GM12878 (cell line): Measurements from ENCODE around the gene PRG3. TPM values are rescaled to one million over a fixed set of nuclear protein-coding genes. Genes with fewer than 3 reads are reported as not detected.

Source experiments
- ATAC-seq: fragments of 200-7000 bp; cut with Tn5 transposase; 3 replicates; pipeline ENCODE4 v1.9.1; 2020; ENCODE audit warnings: mild to moderate bottlenecking, moderate library complexity
- BruUV-seq: library from RNA; stranded (reverse); fragments of 400-500 nt; replicated peaks from 2 replicates; lab custom pipeline; 2021; lab: Mats Ljungman, UMichigan
- CTCF ChIA-PET: fragments of 300-600 bp; sonication (Branson Sonifier 250); formaldehyde crosslinking; extraction: SDS; loops from one replicate; lab custom pipeline; 2021; ENCODE audit warnings: inconsistent platforms; lab: Yijun Ruan, JAX
- POLR2A ChIA-PET: fragments of 350-600 bp; formaldehyde crosslinking; extraction: SDS; loops from one replicate; lab custom pipeline; 2021; ENCODE audit warnings: inconsistent platforms; lab: Charles Lee
- RAD21 ChIA-PET: fragments of 300-600 bp; sonication (Branson Sonifier 250); formaldehyde crosslinking; loops from one replicate; lab custom pipeline; 2023; ENCODE audit warnings: antibody characterized with exemption; ENCODE audit not compliant: unreplicated experiment; lab: Charles Lee
- SMC1A ChIA-PET: fragments of 300-600 bp; sonication (Branson Sonifier 250); formaldehyde crosslinking; loops from one replicate; lab custom pipeline; 2023; ENCODE audit not compliant: unreplicated experiment, uncharacterized antibody; lab: Charles Lee
- DNase-seq: peaks from one replicate; pipeline ENCODE4 v3.0.0-alpha.2; 2011; ENCODE audit warnings: low read depth, low spot score
- FAIRE-seq: peaks from 3 replicates; lab custom pipeline; 2011; peaks lifted over from hg19 to GRCh38; lab: Jason Lieb, UNC
- H2AFZ ChIP-seq: 2 replicates; pipeline ENCODE4 v1.6.0; 2011; ENCODE audit warnings: low read depth, low read length, control low read depth; ENCODE audit not compliant: control insufficient read depth
- H3K27ac ChIP-seq: 2 replicates; pipeline ENCODE4 v1.5.1; 2011; ENCODE audit warnings: control low read depth; ENCODE audit not compliant: control insufficient read depth, insufficient read depth
- H3K27me3 ChIP-seq, 2 experiments: replicated peaks in 1 of 2; 2 replicates each; pipeline versions ENCODE4 v1.6.0 to v1.6.1; 2011; ENCODE audit warnings: low read length in 1 of 2; ENCODE audit not compliant: control insufficient read depth in 2 of 2, insufficient read depth in 2 of 2
- H3K36me3 ChIP-seq, 2 experiments: 2 replicates each; pipeline ENCODE4 v1.5.1; 2011; ENCODE audit warnings: low read length in 1 of 2; ENCODE audit not compliant: control insufficient read depth in 2 of 2, insufficient read depth in 2 of 2
- H3K4me1 ChIP-seq: 2 replicates; pipeline ENCODE4 v1.6.1; 2011; ENCODE audit warnings: mild to moderate bottlenecking, low read length, moderate library complexity, mixed read lengths; ENCODE audit not compliant: control insufficient read depth, insufficient read depth
- H3K4me2 ChIP-seq: 2 replicates; pipeline ENCODE4 v1.6.0; 2011; ENCODE audit warnings: control low read depth; ENCODE audit not compliant: control insufficient read depth, insufficient read depth
- H3K4me3 ChIP-seq: fragments of 200-600 bp; sonication (generic); 2 replicates; pipeline ENCODE4 v1.5.1; 2016
- H3K79me2 ChIP-seq: 2 replicates; pipeline ENCODE4 v1.6.0; 2011; ENCODE audit warnings: low read length; ENCODE audit not compliant: control insufficient read depth, insufficient read depth
- H3K9ac ChIP-seq: 2 replicates; pipeline ENCODE4 v1.8.0; 2011; ENCODE audit warnings: low read length, control low read depth, mixed read lengths; ENCODE audit not compliant: control insufficient read depth, insufficient read depth
- H3K9me3 ChIP-seq: replicated peaks from 3 replicates; pipeline ENCODE4 v1.5.1; 2011; ENCODE audit warnings: mild to moderate bottlenecking, low read length; ENCODE audit not compliant: control insufficient read depth, insufficient read depth
- H4K20me1 ChIP-seq: 2 replicates; pipeline ENCODE4 v1.6.0; 2011; ENCODE audit not compliant: control insufficient read depth, insufficient read depth
- BACH1 ChIP-seq: fragments of 450-650 bp; IDR thresholded peaks from 2 replicates; pipeline ENCODE4 v1.6.1; 2017; ENCODE audit warnings: mild to moderate bottlenecking, borderline replicate concordance
- CEBPB ChIP-seq, 2 experiments: fragments of 150-350 bp in 1 of 2; IDR thresholded peaks; 2 replicates each; pipeline ENCODE4 v1.6.1; 2012 to 2014; ENCODE audit warnings: low read depth in 2 of 2, low read length in 2 of 2, borderline replicate concordance in 1 of 2, inconsistent platforms in 1 of 2
- CUX1 ChIP-seq: IDR thresholded peaks from 2 replicates; pipeline ENCODE4 v1.6.1; 2012; ENCODE audit warnings: improper control_type of control experiment, low read depth, low read length; ENCODE audit not compliant: insufficient replicate concordance
- ESRRA ChIP-seq: IDR thresholded peaks from 2 replicates; pipeline ENCODE4 v1.6.1; 2012; ENCODE audit warnings: mild to moderate bottlenecking, low read length, improper control_type of control experiment
- FOXK2 ChIP-seq: fragments of 450-650 bp; IDR thresholded peaks from 2 replicates; pipeline ENCODE4 v1.6.1; 2017; ENCODE audit warnings: mild to moderate bottlenecking, moderate library complexity
- NKRF ChIP-seq: fragments of 450-650 bp; conservative IDR thresholded peaks from 2 replicates; pipeline ENCODE4 v1.6.1; 2017; ENCODE audit warnings: mild to moderate bottlenecking, moderate library complexity
- PAX5 ChIP-seq: IDR thresholded peaks from 2 replicates; pipeline ENCODE4 v1.6.1; 2011; ENCODE audit warnings: low read depth, low read length, borderline replicate concordance
- SIN3A ChIP-seq: IDR thresholded peaks from 2 replicates; pipeline ENCODE4 v1.6.1; 2012; ENCODE audit warnings: low read depth, low read length, improper control_type of control experiment
- SKIL ChIP-seq: fragments of 450-650 bp; IDR thresholded peaks from 2 replicates; pipeline ENCODE4 v1.6.1; 2017; ENCODE audit warnings: mild to moderate bottlenecking, low read depth, inconsistent platforms; ENCODE audit not compliant: poor library complexity, severe bottlenecking
- SMAD1 ChIP-seq: fragments of 450-650 bp; IDR thresholded peaks from 2 replicates; pipeline ENCODE4 v1.6.1; 2018; ENCODE audit warnings: mild to moderate bottlenecking, low read depth; ENCODE audit not compliant: partially characterized antibody
- SMC3 ChIP-seq: IDR thresholded peaks from 2 replicates; pipeline ENCODE4 v1.6.1; 2011; ENCODE audit warnings: low read length, improper control_type of control experiment, borderline replicate concordance
- SREBF1 ChIP-seq: IDR thresholded peaks from 2 replicates; pipeline ENCODE4 v1.6.1; 2012; ENCODE audit warnings: mild to moderate bottlenecking, low read length
- YY1 ChIP-seq: IDR thresholded peaks from 2 replicates; pipeline ENCODE4 v1.6.1; 2011; ENCODE audit warnings: low read depth, mild to moderate bottlenecking, low read length
- ZBED1 ChIP-seq: IDR thresholded peaks from 2 replicates; pipeline ENCODE4 v1.6.1; 2016; ENCODE audit warnings: borderline replicate concordance
- ZNF384 ChIP-seq: IDR thresholded peaks from 2 replicates; pipeline ENCODE4 v1.6.1; 2012; ENCODE audit warnings: low read depth, mild to moderate bottlenecking, low read length, improper control_type of control experiment, borderline replicate concordance
- WGBS: methylation state at CpG from one replicate; pipeline ENCODE4 v1.1.6; 2016; ENCODE audit warnings: low lambda C conversion rate; ENCODE audit not compliant: insufficient replicate concordance, insufficient coverage; ENCODE audit errors: missing lambda C conversion rate; 5-methylcytosine and 5-hydroxymethylcytosine counted together
- in situ Hi-C: fragments of 300-500 bp; cut with MboI; formaldehyde crosslinking; loops from 9 replicates; pipeline ENCODE4 v1.14.3; 2018; ENCODE audit warnings: mixed read lengths
- intact Hi-C: fragments of 100-400 bp; cut with micrococcal nuclease; formaldehyde crosslinking; loops from one replicate; pipeline ENCODE4 v1.14.2; 2022; ENCODE audit not compliant: unreplicated experiment
- polyA plus RNA-seq, 11 experiments: library from polyadenylated mRNA; depleted of rRNA in 4 of 11; unstranded in 6 of 11; stranded (reverse) in 5 of 11; fragments of >200 nt; fragmentation: Nextera tagmentation in 4 of 11; fragmentation: Illumina TruSeq in 1 of 11; extraction: Ambion mirVana in 4 of 11; extraction: Trizol in 1 of 11; gene quantifications; 1 replicate in 1 of 11; 2 replicates in 10 of 11; pipeline versions ENCODE4 v1.2.1 to v1.2.3, GENCODE V29; 2011 to 2016; ENCODE audit warnings: inconsistent platforms in 2 of 11, missing spikeins in 2 of 11, low read depth in 1 of 11
- total RNA-seq, 4 experiments: library from RNA; depleted of rRNA in 3 of 4; stranded (reverse); fragments of >200 nt in 3 of 4; fragmentation: Illumina TruSeq in 1 of 4; extraction: Trizol in 1 of 4; gene quantifications; 2 replicates each; pipeline versions ENCODE4 v1.2.1 to v1.2.3, GENCODE V29; 2013 to 2021

PRG3 gene
- total and polyA plus RNA-seq, 10 of the 15 experiments (the other 5 are each of a cell fraction or from before 2014, with no cell fraction given): not detected

GRCh38 chr11:57344826-57345225 is 36.1 kb downstream of the PRG3 start:
- Histone ChIP-seq H3K4me2 (no peak overlapping the region), H3K9ac (no peak overlapping the region), H3K4me1 (no peaks in the 10 kb centered on the region; the same call in 1 of the 2 replicates), H2AFZ (0 out of 2 replicates have a peak overlapping the region, but pooled peaks have one; percentile 83), H3K27me3 (peaks cover 0 to 4% of the 10 kb centered on the region in 2 experiments; a peak in 1 of 4 replicates), H3K9me3 (no peaks in the 10 kb centered on the region), H4K20me1 (no peaks in the 10 kb centered on the region), H3K36me3 (no peaks in the 10 kb centered on the region), H3K79me2 (no peaks in the 10 kb centered on the region), H3K4me3 (no peak overlapping the region), H3K27ac (no peak overlapping the region)
- 84% methylated on average over 10 of the region's 10 CpGs for WGBS
- intact Hi-C loops: loop anchor here (1.0 to 10.0 kb wide), 5 partner anchors 112 to 1160 kb away; partner anchors contain the start of gene OR5B21
- RAD21 ChIA-PET: interaction anchor here (0.6 to 2.4 kb wide), 4 partner anchors 80 to 295 kb away, joined by 3 to 17 read pairs (median 6); no protein-coding TSS in a partner anchor
- SMC1A ChIA-PET: interaction anchor here (1.4 to 2.9 kb wide), 5 partner anchors 11 to 182 kb away, joined by 5 to 10 read pairs (median 5); no protein-coding TSS in a partner anchor
- no TSS peak for BruUV-seq
- ATAC-seq (no peak), FAIRE-seq (no peak), DNase-seq (no peak)
- in situ Hi-C loops: loop anchor here (5.0 to 25.0 kb wide), 5 partner anchors 137 to 1242 kb away; partner anchors contain the start of genes LPXN, OR5B21, TIMM10 and ZFP91
- POLR2A ChIA-PET: no interaction called here
- CTCF ChIA-PET: interaction anchor here (1.3 to 4.5 kb wide), 8 partner anchors 8 to 1285 kb away, joined by 3 to 41 read pairs (median 26); no protein-coding TSS in a partner anchor
- TF ChIP-seq PAX5: no peak
- no peak for TF ChIP-seq CEBPB (IDR thresholded peaks at IDR 0.05; ENCODE audit: borderline replicate concordance in 1 of 2, low read depth in 2 of 2, low read length in 2 of 2)
- TF ChIP-seq SREBF1: no peak
- no peak for TF ChIP-seq FOXK2
- TF ChIP-seq CUX1: no peak
- TF ChIP-seq ZBED1: no peak
- TF ChIP-seq BACH1: no peak
- no peak for TF ChIP-seq YY1
- no peak for TF ChIP-seq SMAD1
- no peak for TF ChIP-seq SIN3A
- TF ChIP-seq ZNF384: no peak
- TF ChIP-seq SKIL: no peak
- no peak for TF ChIP-seq NKRF
- TF ChIP-seq SMC3: no peak
- no peak for TF ChIP-seq ESRRA
